ENCODE data around the gene UBR7.

The UBR7 gene

DNA sequence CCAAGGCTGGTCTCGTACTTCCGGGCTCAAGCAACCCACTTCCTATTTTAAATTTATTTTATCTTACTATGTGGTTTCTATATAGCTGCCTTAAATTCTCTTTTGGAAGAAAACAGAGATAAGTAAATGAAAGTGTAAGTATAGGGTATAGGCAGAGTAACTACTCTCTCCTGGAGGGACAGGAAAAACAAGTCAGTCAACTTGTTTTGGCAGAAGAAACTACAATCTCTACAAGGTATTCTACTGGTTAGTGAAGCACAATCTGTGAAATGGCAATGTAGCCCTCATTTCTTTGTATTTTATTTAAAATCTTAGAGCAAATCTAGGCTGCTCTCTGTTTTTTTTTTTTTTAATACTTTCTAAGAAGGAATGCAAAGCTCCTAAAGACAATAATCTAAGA lies 55.4 kb downstream of the UBR7 start:
- no peak for DNase-seq

DNA sequence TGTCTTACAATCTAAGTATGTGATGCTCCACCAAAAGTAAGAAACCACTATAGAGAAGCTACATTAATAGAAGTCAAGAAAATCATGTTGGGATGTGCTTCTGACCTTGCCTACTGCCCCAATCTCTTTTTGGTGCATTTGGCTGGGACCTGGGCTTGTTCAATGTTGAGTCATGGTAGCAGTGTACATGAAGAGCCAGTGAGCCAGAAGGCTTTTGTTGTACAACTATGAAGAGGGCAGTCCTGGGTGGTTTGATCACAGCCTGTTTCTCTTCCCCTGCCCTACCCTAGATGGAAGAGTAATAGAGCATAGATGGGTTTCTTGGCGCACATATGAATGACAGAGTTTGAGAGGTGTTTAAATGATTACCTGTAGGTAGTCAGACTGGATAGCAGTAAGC lies 56.4 kb downstream of the UBR7 start:
- DNase-seq = no peak

DNA sequence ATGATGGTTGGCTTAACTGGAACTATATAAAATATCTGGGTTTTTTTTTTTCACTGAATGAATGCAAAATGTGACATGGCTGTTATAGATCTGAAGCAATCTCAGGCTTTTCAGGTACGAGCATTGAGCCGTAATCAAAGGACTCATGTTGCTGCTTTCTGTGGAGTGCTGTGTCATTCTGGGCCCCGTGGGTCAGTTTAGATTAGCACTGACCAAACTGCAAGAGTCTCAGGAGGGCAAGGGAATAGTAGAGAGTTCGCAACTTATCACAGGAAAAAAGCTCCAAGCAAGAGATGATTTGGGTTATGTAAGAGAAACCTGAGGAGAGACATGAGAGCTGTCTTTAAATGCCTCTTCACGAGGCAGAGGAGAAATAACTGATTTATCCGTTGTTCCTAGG lies 59.1 kb downstream of the UBR7 start:
- no peak for DNase-seq

DNA sequence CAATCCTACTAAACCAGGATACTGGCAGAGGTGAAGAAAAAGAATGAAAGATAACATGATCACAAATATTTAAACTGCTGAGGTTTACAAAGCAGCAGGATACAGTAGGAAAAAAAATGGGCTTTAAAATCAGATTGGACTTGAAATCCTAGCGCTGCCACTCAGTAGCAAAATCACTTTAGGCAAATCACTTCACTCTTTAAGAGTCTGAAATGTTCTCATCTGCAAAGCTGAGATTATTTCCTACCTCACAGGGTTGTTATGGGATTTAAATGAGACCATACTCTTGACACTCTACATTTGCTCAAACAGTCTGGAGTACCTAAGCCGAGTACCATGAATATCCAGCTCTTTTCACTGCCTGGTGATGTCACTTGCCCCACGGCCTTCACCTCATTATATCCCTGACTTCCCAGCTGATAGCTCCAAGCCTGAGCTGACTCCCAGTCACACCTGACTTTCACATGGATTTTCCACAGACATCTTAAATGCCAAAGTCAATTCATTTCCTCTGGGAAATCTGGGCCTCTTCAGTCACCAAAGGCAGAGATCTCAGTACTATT lies 60.2 kb downstream of the UBR7 start:
- DNase-seq = no peak

DNA sequence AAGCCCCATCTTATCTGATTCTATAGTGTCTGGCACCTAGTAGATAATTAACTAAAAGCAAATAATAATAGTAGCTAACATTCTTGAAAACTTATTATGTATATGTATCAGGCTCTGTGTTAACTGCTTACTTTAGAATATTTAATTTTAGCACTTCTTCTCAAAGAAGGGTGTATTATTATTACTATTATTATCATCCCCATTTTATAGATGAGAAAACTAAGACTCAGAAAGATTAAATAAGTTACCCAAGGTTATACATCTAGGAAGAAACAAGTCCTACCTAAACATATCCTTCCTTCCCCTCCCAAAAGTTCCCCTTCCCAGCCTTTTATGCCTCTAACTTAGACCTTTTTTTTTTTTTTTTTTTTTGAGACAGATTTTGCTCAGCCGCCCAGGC lies 61.4 kb downstream of the UBR7 start:
- no peak for DNase-seq

GRCh38 chr14:93269341-93270068 lies 62.4 kb downstream of the UBR7 start:
- DNase-seq = no peak

- no peak for DNase-seq
Measured at GRCh38 chr14:93271111-93271510, 64.1 kb downstream of the UBR7 start.

DNA sequence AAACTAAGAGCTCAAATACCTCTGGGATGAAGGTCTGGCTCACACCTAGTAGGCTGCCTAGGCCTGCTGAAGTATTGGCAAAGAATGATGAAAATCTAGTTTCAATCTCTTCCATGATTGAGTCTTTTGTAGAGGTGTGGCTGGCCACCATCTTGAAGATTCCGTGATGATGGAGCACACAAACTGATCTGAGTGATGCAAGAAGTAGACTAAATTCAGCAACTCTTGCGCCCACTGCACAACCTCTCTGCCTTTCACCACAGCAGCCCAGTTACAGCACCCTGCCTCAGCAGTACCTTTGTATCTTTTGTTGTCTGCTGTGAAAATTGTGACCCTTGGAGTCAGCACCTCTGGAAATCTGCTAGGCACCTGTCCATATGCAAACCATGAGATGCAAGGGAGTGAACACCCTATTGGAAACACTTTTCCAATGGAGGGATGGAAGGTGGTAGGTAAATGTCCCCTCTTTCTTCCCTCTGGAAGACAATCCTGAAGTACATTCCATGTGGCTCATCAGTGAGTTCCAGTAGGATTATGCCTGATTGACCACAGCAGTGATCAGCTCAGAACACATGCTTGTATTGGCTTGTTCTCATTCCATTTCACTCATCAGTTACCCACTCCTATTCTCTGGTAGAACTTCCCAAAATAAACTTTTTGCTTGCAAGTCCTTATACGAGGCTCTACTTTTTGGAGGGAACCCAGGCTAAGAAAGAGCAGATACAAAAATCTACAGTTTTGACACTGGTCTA lies 67.2 kb downstream of the UBR7 start:
- DNase-seq = no peak

- DNase-seq = no peak
Measured at GRCh38 chr14:93276031-93276716, 69.1 kb downstream of the UBR7 start.

All from DMS79 (cell line).